Stimulated activated memory B cell treated with anti-CD40 and anti-IgM and Interleukin-4, amounts not matched to agents 10 μg/mL and 1 μg/mL and 100 μg/mL, for 72 hours (primary cell): ENCODE measurements around the gene ARSG.
"Not testable (repeated sequence)": the region's sequence is repeated elsewhere in the genome, so short reads cannot be mapped to it uniquely, and the experiment has no call there.

ENCODE experiments used
- ATAC-seq: fragments of 150-1000 bp; cut with Tn5 transposase; 2 replicates; pipeline ENCODE4 v1.10.0; 2021
- H3K27ac Mint-ChIP-seq: one replicate; pipeline ENCODE4 v1.8.0; 2022; ENCODE audit warnings: mild to moderate bottlenecking, mixed read lengths
- H3K27me3 Mint-ChIP-seq: one replicate; pipeline ENCODE4 v1.8.0; 2022; ENCODE audit warnings: mixed read lengths
- H3K36me3 Mint-ChIP-seq: one replicate; pipeline ENCODE4 v1.8.0; 2022; ENCODE audit warnings: mixed read lengths
- H3K4me1 Mint-ChIP-seq: one replicate; pipeline ENCODE4 v1.8.0; 2022; ENCODE audit warnings: mixed read lengths
- H3K4me3 Mint-ChIP-seq: one replicate; pipeline ENCODE4 v1.8.0; 2022; ENCODE audit warnings: mild to moderate bottlenecking, moderate library complexity, mixed read lengths
- H3K9me3 Mint-ChIP-seq: one replicate; pipeline ENCODE4 v1.8.0; 2022; ENCODE audit warnings: mixed read lengths

Gene ARSG

DNA sequence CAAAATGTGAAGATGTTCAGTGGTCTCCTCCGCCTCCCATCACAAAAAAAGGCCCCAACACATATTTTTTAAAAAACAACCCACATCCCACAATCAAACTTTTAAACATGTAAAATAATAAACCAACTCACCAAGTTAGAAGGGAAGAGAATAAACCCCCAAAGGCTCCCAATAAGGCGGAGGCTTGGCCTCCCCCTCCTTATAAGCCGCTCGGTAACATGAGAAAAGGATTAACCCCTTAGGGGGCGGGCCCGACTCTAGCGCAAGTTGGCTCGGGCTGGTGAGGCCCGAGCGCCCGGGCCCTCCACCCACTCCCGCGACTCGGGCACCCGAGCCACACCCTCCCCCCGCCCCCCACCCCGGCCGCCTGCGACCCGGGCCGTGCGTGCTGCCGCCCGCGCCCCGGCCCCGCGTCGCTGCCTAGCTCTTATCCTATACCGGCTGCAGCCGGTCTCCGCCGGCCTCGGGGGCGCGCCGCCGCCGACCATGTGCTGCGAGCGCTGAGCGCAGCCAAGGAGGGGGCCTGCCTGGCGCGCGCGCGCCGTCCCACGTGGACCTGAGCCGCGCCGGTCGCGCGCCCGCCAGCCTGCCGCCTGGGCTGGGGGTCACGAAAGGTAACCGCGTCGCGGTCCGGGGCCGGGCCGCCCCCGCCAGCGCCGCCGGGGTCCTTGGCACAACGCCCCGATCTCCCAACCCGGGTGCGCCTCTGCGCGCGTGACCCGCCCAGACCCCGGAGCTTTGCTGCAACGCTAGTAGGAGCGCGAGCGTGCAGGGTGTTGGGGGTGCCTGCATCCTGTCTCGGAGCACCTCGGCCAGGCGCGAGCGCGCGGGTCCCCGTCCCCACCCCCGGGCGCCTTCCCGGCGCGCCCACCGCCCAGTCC is at the start of gene ARSG, which contains the start of gene SLC16A6:
ARSG (plus strand) TSS at position 541 of the 881 bp plus-strand sequence. CDS start 15,999 bp downstream, outside the sequence.
SLC16A6 (minus strand) TSS at position 173 of the 881 bp plus-strand sequence. CDS start 12,807 bp downstream, outside the sequence.
- peak; percentile 81 for ATAC-seq
- Mint-ChIP-seq H3K27ac (peak within 1 kb of the TSS; percentile 100), H3K9me3 (no peaks in the 10 kb centered on the region), H3K4me3 (peak within 1 kb of the TSS; percentile 95), H3K4me1 (peaks cover 57% of the 10 kb centered on the region), H3K27me3 (no peaks in the 10 kb centered on the region), H3K36me3 (no peaks in the 10 kb centered on the region)

DNA sequence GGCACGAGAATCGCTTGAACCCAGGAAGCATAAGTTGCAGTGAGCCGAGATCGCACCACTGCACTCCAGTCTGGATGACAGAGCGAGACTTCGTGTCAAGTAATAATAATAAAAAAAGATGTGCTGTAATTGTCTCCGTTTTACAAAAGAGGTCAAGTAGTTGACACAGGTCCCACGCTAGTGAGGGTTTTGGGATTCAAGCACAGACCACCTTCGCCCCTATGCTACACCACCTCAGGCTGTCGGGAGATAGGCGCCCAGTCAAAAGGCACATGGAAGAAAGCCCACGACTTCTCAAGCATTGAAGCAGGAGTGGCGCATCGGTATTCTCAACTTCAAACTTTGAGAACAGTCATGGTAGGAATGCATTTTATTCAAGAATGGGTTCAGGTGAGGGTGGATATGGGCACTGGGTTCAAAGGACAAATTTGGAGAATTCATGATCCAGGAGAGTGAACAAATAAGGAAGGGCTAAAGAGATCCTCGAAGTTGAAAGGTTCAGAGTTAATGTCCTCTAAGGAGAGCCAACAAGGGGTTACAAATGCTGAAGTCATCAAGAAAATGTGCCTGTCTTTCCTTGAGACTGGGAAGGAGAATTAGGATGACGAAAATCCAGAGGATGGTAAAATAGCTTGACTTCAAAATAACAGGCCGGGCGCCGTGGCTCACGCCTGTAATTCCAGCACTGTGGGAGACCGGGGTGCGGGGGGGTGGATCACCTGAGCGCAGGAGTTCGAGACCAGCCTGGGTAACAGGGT is 44.8 kb upstream of the ARSG start:
- H3K36me3 Mint-ChIP-seq: peaks cover 6% of the 10 kb centered on the region
- H3K9me3 Mint-ChIP-seq: no peaks in the 10 kb centered on the region
- H3K4me3 Mint-ChIP-seq: peak overlapping the region; percentile 82
- H3K4me1 Mint-ChIP-seq: peaks cover 42% of the 10 kb centered on the region
- H3K27me3 Mint-ChIP-seq: no peaks in the 10 kb centered on the region
- ATAC-seq: no peak
- H3K27ac Mint-ChIP-seq: peak overlapping the region; percentile 98

DNA sequence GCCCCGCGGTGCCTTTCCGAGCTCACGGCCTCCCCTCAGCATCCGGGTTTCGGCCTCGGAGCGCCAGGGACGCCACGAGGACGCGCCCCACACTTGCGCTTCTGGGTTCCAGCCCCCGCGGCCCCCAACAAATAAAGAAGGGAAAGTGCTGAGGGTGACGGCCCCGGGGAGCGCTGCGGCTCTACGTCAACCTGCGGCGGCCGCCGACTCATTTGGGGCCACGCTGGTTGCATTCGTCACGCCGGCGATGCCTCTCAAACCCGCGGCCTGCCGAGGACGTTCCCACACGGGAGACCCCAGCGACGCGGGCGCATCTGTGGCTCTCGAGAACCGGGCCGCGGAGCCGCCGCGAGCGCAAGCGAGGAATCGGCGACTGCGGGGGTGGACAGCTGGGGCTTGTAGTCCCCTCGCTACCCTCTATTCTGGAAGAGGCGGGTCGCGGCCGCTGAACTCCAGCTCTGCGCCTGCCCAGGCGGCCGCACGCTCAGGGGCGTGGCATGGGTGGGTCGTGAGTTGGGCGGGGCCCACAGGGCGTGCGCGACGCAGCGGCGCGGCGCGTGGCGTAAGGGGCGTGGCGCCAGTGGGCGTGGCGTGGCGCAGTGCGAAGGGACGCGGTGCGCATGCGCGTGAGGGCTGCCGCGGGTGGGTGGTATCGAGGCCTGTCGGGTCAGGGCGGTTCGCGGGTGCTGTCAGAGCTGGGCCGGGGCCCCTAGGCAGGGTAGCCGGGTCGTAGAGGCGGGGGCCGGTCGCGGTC is 43.7 kb upstream of the ARSG start, which contains the start of gene AMZ2:
AMZ2 (plus strand) TSS at position 599 of the 754 bp plus-strand sequence. CDS start 2,145 bp downstream, outside the sequence.
- ATAC-seq: peak; percentile 96
- Mint-ChIP-seq H3K4me3 (peak within 1 kb of the TSS; percentile 82), H3K9me3 (no peaks in the 10 kb centered on the region), H3K27me3 (no peaks in the 10 kb centered on the region), H3K36me3 (peaks cover 6% of the 10 kb centered on the region), H3K27ac (peak within 1 kb of the TSS; percentile 98), H3K4me1 (peaks cover 38% of the 10 kb centered on the region)

DNA sequence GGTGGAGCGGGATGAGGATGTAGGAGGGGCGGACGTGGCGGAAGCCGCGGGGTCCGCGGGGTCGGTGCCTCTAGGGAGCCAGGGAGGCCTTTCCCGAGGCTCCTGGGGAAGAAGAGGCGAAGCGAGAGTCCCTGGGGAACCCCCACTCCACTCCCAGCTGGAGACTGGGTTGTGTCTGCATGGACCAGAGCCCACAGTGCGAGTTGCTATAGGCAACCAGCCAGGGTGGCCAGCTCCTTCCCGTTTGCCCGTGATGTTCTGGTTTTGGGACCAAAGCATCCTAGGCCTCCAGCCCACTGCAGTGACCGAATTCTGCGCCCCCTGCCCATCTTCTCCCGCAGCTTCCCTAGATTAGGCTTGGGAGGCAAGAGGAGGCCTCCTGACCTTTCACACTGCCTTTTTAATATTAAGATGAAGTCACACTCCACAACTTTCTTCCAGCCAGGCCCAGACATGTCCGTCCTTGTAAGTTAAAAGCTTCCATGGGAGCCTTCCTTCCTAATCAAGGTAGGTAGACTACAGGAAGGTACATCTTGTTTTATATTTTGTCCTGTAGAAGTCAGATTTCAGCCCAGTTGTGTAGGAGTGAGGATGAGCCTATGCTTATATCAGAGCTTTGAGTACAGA is 43.0 kb upstream of the ARSG start:
- Mint-ChIP-seq H3K27ac (peak overlapping the region; percentile 98), H3K9me3 (no peaks in the 10 kb centered on the region), H3K27me3 (no peaks in the 10 kb centered on the region), H3K4me3 (peak overlapping the region; percentile 82), H3K4me1 (peaks cover 44% of the 10 kb centered on the region), H3K36me3 (peaks cover 12% of the 10 kb centered on the region)
- ATAC-seq: peak; percentile 52

DNA sequence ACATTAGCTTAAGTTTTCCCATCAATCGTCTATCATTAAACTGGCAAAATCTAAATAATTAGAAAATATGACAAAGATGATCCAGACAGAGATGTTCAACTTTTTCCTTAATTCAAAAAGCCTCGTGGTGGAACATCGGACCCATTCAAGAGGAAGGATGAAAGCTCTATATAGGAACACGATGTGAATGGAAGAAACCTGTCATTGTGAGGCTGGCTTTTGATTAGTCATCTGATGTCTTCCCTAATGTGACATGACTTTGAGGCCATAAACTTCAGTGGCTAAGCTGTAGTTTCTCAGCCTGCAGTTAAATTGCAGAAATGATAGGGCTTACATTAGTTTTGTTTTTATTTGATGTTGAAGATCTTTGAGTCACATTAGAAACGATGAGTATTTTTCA is 42.4 kb upstream of the ARSG start:
- Mint-ChIP-seq H3K9me3 (no peaks in the 10 kb centered on the region), H3K27me3 (no peaks in the 10 kb centered on the region), H3K4me1 (peaks cover 49% of the 10 kb centered on the region), H3K4me3 (peak overlapping the region; percentile 82), H3K27ac (peak overlapping the region; percentile 98), H3K36me3 (peaks cover 13% of the 10 kb centered on the region)
- ATAC-seq: no peak

DNA sequence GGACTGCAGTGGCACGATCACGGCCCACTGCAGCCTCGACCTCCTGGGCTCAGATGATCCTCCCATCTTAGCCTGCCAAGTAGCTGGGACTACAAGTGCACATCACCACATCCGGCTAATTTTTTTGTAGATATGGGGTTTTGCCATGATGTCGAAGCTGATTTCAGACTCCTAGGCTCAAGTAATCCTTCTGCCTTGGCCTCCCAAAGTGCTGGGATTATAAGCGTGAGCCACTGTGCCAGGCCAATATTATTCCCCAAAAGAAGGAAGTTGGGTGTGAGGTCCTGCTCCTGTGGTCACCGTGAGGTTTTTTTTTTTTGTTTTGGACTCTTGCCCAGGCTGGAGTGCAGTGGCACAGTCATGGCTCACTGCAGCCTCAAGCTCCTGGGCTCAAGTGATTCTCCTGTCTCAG is 41.9 kb upstream of the ARSG start:
- Mint-ChIP-seq H3K9me3 (no peaks in the 10 kb centered on the region), H3K4me3 (peak overlapping the region; percentile 82), H3K27me3 (no peaks in the 10 kb centered on the region), H3K27ac (peak overlapping the region; percentile 98), H3K4me1 (peaks cover 54% of the 10 kb centered on the region), H3K36me3 (peaks cover 18% of the 10 kb centered on the region)
- no peak for ATAC-seq

DNA sequence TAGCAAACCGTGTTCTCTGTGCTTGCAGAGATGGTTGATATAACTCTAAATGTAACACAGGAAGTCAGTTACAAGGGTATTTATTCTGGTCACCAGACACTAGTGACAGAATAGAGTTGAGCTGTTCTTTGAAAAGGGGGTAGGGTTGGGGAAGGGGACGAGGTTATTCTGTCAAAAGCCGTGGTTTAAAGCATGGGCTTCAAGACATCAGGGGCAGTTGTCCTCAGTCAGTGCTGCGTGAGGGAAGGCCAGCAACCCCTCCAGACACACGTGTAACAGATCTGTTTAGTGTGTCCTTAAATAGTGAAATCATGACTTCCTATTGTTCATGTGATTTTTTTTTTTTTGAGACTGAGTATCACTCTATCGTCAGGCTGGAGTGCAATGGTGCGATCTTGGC is 37.9 kb upstream of the ARSG start:
- Mint-ChIP-seq H3K36me3 (peaks cover 29% of the 10 kb centered on the region), H3K27ac (peak overlapping the region; percentile 88), H3K4me1 (peaks cover 68% of the 10 kb centered on the region)
- H3K4me3 Mint-ChIP-seq, H3K27me3 Mint-ChIP-seq, H3K9me3 Mint-ChIP-seq, ATAC-seq: not testable (repeated sequence)

DNA sequence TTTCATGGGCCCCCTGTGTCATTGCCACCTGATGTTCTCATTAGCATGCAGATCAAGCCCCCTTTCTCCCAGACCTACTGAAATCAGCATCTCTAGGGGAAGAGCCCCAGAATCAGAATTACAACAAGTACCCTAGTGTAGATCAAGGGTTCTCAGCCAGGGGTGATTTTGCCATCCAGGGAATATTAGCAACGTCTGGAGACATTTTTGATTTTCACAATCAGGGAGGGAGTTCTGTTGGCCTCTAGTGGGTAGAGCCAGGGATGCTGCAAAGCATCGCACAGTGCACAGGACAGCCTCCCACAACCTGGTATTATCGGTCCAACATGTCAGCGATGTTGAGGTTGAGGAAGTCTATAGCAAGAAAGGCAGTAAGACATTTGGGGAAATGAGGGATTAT is 36.1 kb upstream of the ARSG start:
- peaks cover 29% of the 10 kb centered on the region for H3K36me3 Mint-ChIP-seq
- H3K4me3 Mint-ChIP-seq: no peak overlapping the region
- H3K27me3 Mint-ChIP-seq: no peaks in the 10 kb centered on the region
- peak overlapping the region; percentile 88 for H3K27ac Mint-ChIP-seq
- peaks cover 63% of the 10 kb centered on the region for H3K4me1 Mint-ChIP-seq
- ATAC-seq: no peak
- H3K9me3 Mint-ChIP-seq: no peaks in the 10 kb centered on the region

DNA sequence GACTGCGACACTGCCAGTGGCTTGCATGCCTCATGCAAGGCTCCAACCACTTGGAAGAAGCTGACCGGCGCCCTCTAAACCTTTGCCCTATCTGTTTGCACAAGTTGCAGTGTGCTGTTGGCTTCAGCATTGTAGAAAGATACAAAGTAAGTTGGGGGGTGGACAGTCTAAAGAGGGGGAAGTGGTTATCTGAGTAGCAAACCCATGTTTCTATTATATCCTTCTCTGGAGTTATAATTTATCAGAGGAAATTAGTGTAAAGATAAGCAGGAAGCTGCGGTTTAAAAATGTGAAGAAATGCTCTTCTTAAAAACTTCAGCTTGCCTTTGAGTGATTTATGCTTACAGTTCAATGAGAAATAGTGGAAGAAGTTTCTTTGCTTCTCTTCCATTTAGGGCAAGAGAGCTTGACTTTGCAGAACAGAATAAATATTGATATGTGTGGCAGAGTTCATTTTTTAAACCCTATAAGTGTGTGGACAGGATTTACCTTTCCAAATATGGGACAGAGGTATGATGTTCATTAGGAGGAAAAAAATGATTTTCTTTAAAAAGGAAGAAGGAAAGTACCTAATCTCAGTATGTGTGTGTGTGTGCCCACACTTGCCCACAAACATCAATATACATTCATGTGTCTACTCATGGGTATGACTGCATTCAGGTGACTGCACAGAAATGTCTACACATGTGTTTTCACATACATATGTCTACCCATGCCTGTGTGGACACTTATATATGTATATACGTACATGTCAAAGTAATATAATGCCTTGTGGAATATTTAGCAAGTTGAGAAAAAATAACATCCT is 35.4 kb upstream of the ARSG start:
- H3K27ac Mint-ChIP-seq: peak overlapping the region; percentile 88
- H3K36me3 Mint-ChIP-seq: peaks cover 29% of the 10 kb centered on the region
- no peak overlapping the region for H3K4me3 Mint-ChIP-seq
- ATAC-seq: peak; percentile 49
- H3K4me1 Mint-ChIP-seq: peaks cover 62% of the 10 kb centered on the region
- H3K27me3 Mint-ChIP-seq: no peaks in the 10 kb centered on the region
- H3K9me3 Mint-ChIP-seq: no peaks in the 10 kb centered on the region

DNA sequence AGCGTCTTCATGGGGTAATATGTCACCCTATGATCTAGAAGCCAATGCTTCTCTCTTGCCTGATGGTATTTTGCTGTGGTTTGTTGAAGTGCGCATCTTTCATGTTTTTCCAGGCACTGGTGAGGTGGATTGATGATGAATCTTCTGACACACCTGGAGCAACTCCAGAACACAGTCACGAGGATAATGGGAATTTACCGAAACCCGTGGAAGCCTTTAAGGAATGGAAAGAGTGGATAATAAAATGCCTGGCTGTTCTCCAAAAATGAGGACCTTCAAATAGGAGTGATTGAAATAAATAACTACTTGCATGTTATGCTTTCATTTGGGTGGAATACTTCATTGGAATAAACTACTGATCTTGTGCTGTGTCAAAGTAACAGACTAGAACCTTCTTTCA is 34.6 kb upstream of the ARSG start:
- Mint-ChIP-seq H3K27ac (peak overlapping the region; percentile 88), H3K36me3 (peaks cover 29% of the 10 kb centered on the region), H3K4me1 (peaks cover 62% of the 10 kb centered on the region)
- not testable (repeated sequence) for ATAC-seq, H3K9me3 Mint-ChIP-seq, H3K4me3 Mint-ChIP-seq, H3K27me3 Mint-ChIP-seq

DNA sequence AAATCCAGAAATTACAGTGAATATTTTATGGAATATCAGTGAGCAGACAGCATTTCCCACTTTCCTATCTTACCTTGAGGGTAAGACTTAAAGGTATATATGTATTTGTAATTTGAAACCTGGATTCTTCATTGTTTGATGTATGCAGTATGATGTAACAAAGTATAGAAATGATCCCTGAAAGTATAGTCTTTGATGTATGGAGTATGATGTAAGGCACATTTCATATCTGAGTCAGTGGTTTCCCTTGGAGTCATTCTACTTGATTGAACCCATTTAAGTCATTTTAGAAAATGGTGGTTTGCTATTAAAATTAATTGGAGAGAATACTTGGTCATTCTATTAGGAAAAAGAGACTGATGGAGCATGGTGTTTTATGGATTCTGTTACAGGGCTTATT is 33.4 kb upstream of the ARSG start:
- no peaks in the 10 kb centered on the region for H3K9me3 Mint-ChIP-seq
- no peaks in the 10 kb centered on the region for H3K27me3 Mint-ChIP-seq
- peaks cover 67% of the 10 kb centered on the region for H3K4me1 Mint-ChIP-seq
- peaks cover 27% of the 10 kb centered on the region for H3K36me3 Mint-ChIP-seq
- peak overlapping the region; percentile 88 for H3K27ac Mint-ChIP-seq
- H3K4me3 Mint-ChIP-seq: no peak overlapping the region
- no peak for ATAC-seq

DNA sequence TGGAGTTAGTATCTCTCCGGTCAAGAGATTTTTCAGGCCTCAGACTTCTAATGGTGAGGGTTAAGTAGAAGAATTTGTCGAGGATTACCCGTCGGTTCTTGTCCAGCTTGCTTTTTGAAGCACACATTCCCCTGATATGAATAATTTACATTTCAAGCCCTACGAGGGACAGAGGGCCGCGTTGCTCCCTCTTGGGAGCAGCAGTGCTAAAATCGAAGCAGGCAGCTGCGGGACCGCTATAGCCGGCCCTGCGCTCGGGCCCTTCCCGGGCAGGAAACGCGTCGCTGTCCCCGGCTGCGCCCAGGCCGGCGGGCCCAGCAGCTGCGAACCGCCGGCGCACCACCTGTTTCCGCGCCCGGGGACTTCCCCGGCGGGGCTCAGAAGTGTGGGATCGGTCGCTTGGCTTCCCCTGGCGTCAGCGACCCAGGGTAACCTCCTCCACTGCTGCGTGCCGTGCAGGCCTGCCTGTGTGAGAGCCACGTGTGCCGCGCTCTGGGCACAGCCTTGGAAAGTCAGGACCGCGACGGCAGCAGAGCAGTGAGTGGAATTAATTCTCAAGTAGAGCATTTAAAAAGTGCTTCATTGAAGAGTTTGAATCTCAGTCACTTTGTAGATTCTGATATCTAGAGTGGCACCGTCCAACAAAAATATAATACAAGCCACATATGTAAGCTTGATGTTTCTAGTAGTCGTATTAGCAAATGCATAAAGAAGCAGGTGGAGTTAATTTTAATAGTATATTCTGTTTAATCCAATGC is 32.2 kb upstream of the ARSG start:
- Mint-ChIP-seq H3K4me3 (peak overlapping the region; percentile 46), H3K36me3 (peaks cover 20% of the 10 kb centered on the region), H3K27ac (peak overlapping the region; percentile 88), H3K4me1 (peaks cover 62% of the 10 kb centered on the region)
- not testable (repeated sequence) for H3K27me3 Mint-ChIP-seq, H3K9me3 Mint-ChIP-seq
- ATAC-seq: peak; percentile 98

DNA sequence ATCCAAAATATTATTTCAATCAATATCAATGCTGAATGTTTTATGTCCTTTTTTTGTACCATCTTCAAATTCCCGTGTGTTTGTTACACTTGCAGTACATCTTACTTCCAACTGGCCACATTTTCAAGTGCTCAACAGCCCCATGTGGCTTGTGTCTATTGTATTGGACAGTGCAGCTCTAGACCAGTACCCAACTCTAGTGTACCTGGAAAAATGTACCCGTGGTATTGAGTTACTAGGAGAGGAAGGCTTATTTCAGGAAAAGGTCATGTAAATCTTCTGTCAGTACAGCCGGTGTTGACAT is 31.7 kb upstream of the ARSG start:
- not testable (repeated sequence) for ATAC-seq, H3K4me3 Mint-ChIP-seq, H3K27me3 Mint-ChIP-seq, H3K9me3 Mint-ChIP-seq
- Mint-ChIP-seq H3K27ac (peak overlapping the region; percentile 88), H3K4me1 (peaks cover 57% of the 10 kb centered on the region), H3K36me3 (peaks cover 16% of the 10 kb centered on the region)
